Skeletal muscle satellite cell (primary cell): Measurements from ENCODE around the gene SPACA9.

Source experiments
- H3K27me3 ChIP-seq: 2 replicates; pipeline ENCODE4 v1.7.0; 2013; ENCODE audit warnings: low read length; ENCODE audit not compliant: control insufficient read depth, insufficient read depth
- H3K36me3 ChIP-seq: 2 replicates; pipeline ENCODE4 v1.7.0; 2013; ENCODE audit warnings: mild to moderate bottlenecking, control low read depth, low read length; ENCODE audit not compliant: insufficient read depth
- H3K4me1 ChIP-seq: 2 replicates; pipeline ENCODE4 v1.7.0; 2013; ENCODE audit warnings: low read length; ENCODE audit not compliant: control insufficient read depth, insufficient read depth
- H3K4me2 ChIP-seq: 2 replicates; pipeline ENCODE4 v1.7.0; 2013; ENCODE audit warnings: mild to moderate bottlenecking, low read length
- H3K4me3 ChIP-seq: 2 replicates; pipeline ENCODE4 v1.7.0; 2013; ENCODE audit warnings: low read length
- H3K9ac ChIP-seq: 2 replicates; pipeline ENCODE4 v1.7.0; 2013; ENCODE audit warnings: mild to moderate bottlenecking, low read depth, low read length, moderate library complexity
- H3K9me3 ChIP-seq: replicated peaks from 2 replicates; pipeline ENCODE4 v1.7.0; 2013; ENCODE audit warnings: mild to moderate bottlenecking, control low read depth, low read length

The SPACA9 gene

GRCh38 chr9:132883349-132884294, 4.9 kb downstream of the SPACA9 start:
- H3K36me3 ChIP-seq: no peaks in the 10 kb centered on the region

GRCh38 chr9:132885720-132886333, 7.1 kb downstream of the SPACA9 start:
- no peaks in the 10 kb centered on the region for H3K36me3 ChIP-seq
- no peaks in the 10 kb centered on the region for H3K4me1 ChIP-seq
- no peak overlapping the region for H3K4me2 ChIP-seq
- no peak overlapping the region for H3K4me3 ChIP-seq
- no peaks in the 10 kb centered on the region for H3K27me3 ChIP-seq
- H3K9me3 ChIP-seq: no peaks in the 10 kb centered on the region
- no peak overlapping the region for H3K9ac ChIP-seq

More at GRCh38 chr9:132883349-132884294, 4.9 kb downstream of the SPACA9 start:
- Histone ChIP-seq H3K4me1 (no peaks in the 10 kb centered on the region), H3K4me3 (no peak overlapping the region), H3K9me3 (no peaks in the 10 kb centered on the region), H3K4me2 (no peak overlapping the region), H3K9ac (no peak overlapping the region), H3K27me3 (no peaks in the 10 kb centered on the region)

- H3K4me2 ChIP-seq: no peak overlapping the region
- H3K4me3 ChIP-seq: no peak overlapping the region
- H3K27me3 ChIP-seq: no peaks in the 10 kb centered on the region
- H3K9me3 ChIP-seq: no peaks in the 10 kb centered on the region
- H3K36me3 ChIP-seq: no peaks in the 10 kb centered on the region
- no peak overlapping the region for H3K9ac ChIP-seq
- no peaks in the 10 kb centered on the region for H3K4me1 ChIP-seq
Observed at GRCh38 chr9:132886334-132886725, 7.6 kb downstream of the SPACA9 start.

GRCh38 chr9:132887181-132888120, 8.8 kb downstream of the SPACA9 start:
- Histone ChIP-seq H3K4me1 (no peaks in the 10 kb centered on the region), H3K9ac (no peak overlapping the region), H3K36me3 (peaks cover 6% of the 10 kb centered on the region), H3K27me3 (no peaks in the 10 kb centered on the region), H3K4me3 (no peak overlapping the region), H3K9me3 (no peaks in the 10 kb centered on the region), H3K4me2 (no peak overlapping the region)

- H3K4me1 ChIP-seq: no peaks in the 10 kb centered on the region
- H3K36me3 ChIP-seq: peaks cover 11% of the 10 kb centered on the region
- H3K9ac ChIP-seq: no peak overlapping the region
- H3K4me3 ChIP-seq: no peak overlapping the region
- H3K9me3 ChIP-seq: no peaks in the 10 kb centered on the region
- no peak overlapping the region for H3K4me2 ChIP-seq
- no peaks in the 10 kb centered on the region for H3K27me3 ChIP-seq
Observed at GRCh38 chr9:132888151-132888550, 9.5 kb downstream of the SPACA9 start.

GRCh38 chr9:132892400-132892799, 13.7 kb downstream of the SPACA9 start:
- Histone ChIP-seq H3K36me3 (peaks cover 46% of the 10 kb centered on the region), H3K4me2 (no peak overlapping the region), H3K9ac (no peak overlapping the region), H3K9me3 (no peaks in the 10 kb centered on the region), H3K27me3 (no peaks in the 10 kb centered on the region), H3K4me3 (no peak overlapping the region), H3K4me1 (no peaks in the 10 kb centered on the region)

GRCh38 chr9:132894346-132894745, 15.6 kb downstream of the SPACA9 start:
- Histone ChIP-seq H3K4me3 (no peak overlapping the region), H3K4me1 (no peaks in the 10 kb centered on the region), H3K9ac (no peak overlapping the region), H3K9me3 (no peaks in the 10 kb centered on the region), H3K27me3 (no peaks in the 10 kb centered on the region), H3K4me2 (no peak overlapping the region), H3K36me3 (peaks cover 66% of the 10 kb centered on the region)

- H3K9ac ChIP-seq: no peak overlapping the region
- H3K4me1 ChIP-seq: no peaks in the 10 kb centered on the region
- H3K4me3 ChIP-seq: no peak overlapping the region
- H3K36me3 ChIP-seq: peaks cover 73% of the 10 kb centered on the region
- no peaks in the 10 kb centered on the region for H3K9me3 ChIP-seq
- H3K27me3 ChIP-seq: no peaks in the 10 kb centered on the region
- H3K4me2 ChIP-seq: no peak overlapping the region
Observed at GRCh38 chr9:132894862-132895835, 16.5 kb downstream of the SPACA9 start.

- H3K36me3 ChIP-seq: peaks cover 84% of the 10 kb centered on the region
- no peaks in the 10 kb centered on the region for H3K4me1 ChIP-seq
- H3K9me3 ChIP-seq: no peaks in the 10 kb centered on the region
- H3K4me2 ChIP-seq: no peak overlapping the region
- no peaks in the 10 kb centered on the region for H3K27me3 ChIP-seq
- H3K9ac ChIP-seq: no peak overlapping the region
- H3K4me3 ChIP-seq: no peak overlapping the region
Observed at GRCh38 chr9:132896264-132896663, 17.6 kb downstream of the SPACA9 start.

GRCh38 chr9:132896906-132897305, 18.2 kb downstream of the SPACA9 start:
- no peaks in the 10 kb centered on the region for H3K27me3 ChIP-seq
- H3K9me3 ChIP-seq: no peaks in the 10 kb centered on the region
- no peak overlapping the region for H3K4me2 ChIP-seq
- H3K4me1 ChIP-seq: no peaks in the 10 kb centered on the region
- no peak overlapping the region for H3K9ac ChIP-seq
- peaks cover 84% of the 10 kb centered on the region for H3K36me3 ChIP-seq
- no peak overlapping the region for H3K4me3 ChIP-seq
